Keratinocyte (primary cell): ENCODE measurements around the gene ZBTB26.
"Not testable (repeated sequence)": the region's sequence is repeated elsewhere in the genome, so short reads cannot be mapped to it uniquely, and the experiment has no call there.

Source experiments
- EZH2 ChIP-seq: IDR thresholded peaks from one replicate; pipeline ENCODE4 v1.6.1; 2012; ENCODE audit warnings: inconsistent platforms, mild to moderate bottlenecking, low read length, moderate library complexity
- TF ChIP-seq, protein P1 (sequence below), 3 experiments: IDR thresholded peaks in 1 of 3; conservative IDR thresholded peaks in 1 of 3; optimal IDR thresholded peaks in 1 of 3; 2 replicates in 2 of 3; 3 replicates in 1 of 3; pipeline versions ENCODE3 to v1.5.1; 2011; ENCODE audit warnings: low read length in 3 of 3, mild to moderate bottlenecking in 3 of 3, moderate library complexity in 2 of 3, control low read depth in 1 of 3, inconsistent platforms in 1 of 3; ENCODE audit not compliant: insufficient read depth in 2 of 3; ENCODE audit errors: extremely low read depth in 1 of 3

DNA sequence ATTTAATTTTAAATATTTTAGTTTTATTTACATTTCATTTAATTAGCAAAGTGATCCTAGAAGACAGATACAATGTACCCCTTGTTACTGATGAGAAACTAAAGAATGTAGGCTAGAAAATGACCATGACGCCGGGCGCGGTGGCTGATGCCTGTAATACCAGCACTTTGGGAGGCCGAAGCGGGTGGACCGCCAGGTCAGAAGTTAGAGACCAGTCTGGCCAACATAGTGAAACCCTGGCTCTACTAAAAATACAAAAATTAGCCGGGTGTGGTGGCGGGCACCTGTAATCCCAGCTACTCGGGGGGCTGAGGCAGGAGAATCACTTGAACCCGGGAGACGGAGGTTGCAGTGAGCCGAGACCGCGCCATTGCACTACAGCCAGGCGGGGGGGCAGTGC is 25.2 kb downstream of the ZBTB26 start:
- TF ChIP-seq, protein P1, sequence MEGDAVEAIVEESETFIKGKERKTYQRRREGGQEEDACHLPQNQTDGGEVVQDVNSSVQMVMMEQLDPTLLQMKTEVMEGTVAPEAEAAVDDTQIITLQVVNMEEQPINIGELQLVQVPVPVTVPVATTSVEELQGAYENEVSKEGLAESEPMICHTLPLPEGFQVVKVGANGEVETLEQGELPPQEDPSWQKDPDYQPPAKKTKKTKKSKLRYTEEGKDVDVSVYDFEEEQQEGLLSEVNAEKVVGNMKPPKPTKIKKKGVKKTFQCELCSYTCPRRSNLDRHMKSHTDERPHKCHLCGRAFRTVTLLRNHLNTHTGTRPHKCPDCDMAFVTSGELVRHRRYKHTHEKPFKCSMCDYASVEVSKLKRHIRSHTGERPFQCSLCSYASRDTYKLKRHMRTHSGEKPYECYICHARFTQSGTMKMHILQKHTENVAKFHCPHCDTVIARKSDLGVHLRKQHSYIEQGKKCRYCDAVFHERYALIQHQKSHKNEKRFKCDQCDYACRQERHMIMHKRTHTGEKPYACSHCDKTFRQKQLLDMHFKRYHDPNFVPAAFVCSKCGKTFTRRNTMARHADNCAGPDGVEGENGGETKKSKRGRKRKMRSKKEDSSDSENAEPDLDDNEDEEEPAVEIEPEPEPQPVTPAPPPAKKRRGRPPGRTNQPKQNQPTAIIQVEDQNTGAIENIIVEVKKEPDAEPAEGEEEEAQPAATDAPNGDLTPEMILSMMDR (optimal IDR thresholded peaks at IDR 0.05 in 1 of 3, IDR thresholded peaks at IDR 0.05 in 1 of 3, conservative IDR thresholded peaks at IDR 0.05 in 1 of 3; ENCODE audit: extremely low read depth in 1 of 3, insufficient read depth in 2 of 3, low read length in 3 of 3): not testable (repeated sequence)
- TF ChIP-seq EZH2: not testable (repeated sequence)
